CD8-positive, alpha-beta memory T cell (primary cell): ENCODE results near the gene SMIM10L2A. TPM values are rescaled to one million over a fixed set of nuclear protein-coding genes. Genes with fewer than 3 reads are reported as not detected.

Experiments used
- CTCF ChIA-PET: fragments of 350-600 bp; sonication (Branson Sonifier 250); formaldehyde crosslinking; loops from one replicate; lab custom pipeline; 2021; ENCODE audit warnings: antibody characterized with exemption; lab: Charles Lee
- POLR2A ChIA-PET: fragments of 350-600 bp; sonication (Branson Sonifier 250); formaldehyde crosslinking; loops from one replicate; lab custom pipeline; 2021; ENCODE audit warnings: antibody characterized with exemption; lab: Charles Lee
- DNase-seq, 5 donors: peaks; one replicate each; pipeline versions ENCODE4 v3.0.0 to v3.0.0-alpha.2; 2020 to 2022; ENCODE audit warnings: mixed read lengths in 1 of 5
- H3K27ac ChIP-seq: one replicate; pipeline ENCODE4 v1.7.0; 2013; ENCODE audit warnings: low read depth, mild to moderate bottlenecking, low read length, moderate library complexity
- H3K27me3 ChIP-seq: 2 replicates; pipeline ENCODE4 v1.7.0; 2013; ENCODE audit warnings: low read length, mild to moderate bottlenecking; ENCODE audit not compliant: insufficient read depth, poor library complexity, severe bottlenecking
- H3K36me3 ChIP-seq: 2 replicates; pipeline ENCODE4 v1.7.0; 2013; ENCODE audit warnings: mild to moderate bottlenecking, low read length, moderate library complexity; ENCODE audit not compliant: insufficient read depth
- H3K4me1 ChIP-seq: 2 replicates; pipeline ENCODE4 v1.7.0; 2013; ENCODE audit warnings: mild to moderate bottlenecking, low read length, moderate library complexity; ENCODE audit not compliant: insufficient read depth
- H3K4me3 ChIP-seq: 2 replicates; pipeline ENCODE4 v1.7.0; 2013; ENCODE audit warnings: mild to moderate bottlenecking, low read length
- H3K9me3 ChIP-seq: 2 replicates; pipeline ENCODE4 v1.7.0; 2013; ENCODE audit warnings: mild to moderate bottlenecking, low read length
- H3K27ac Mint-ChIP-seq, 8 donors: one replicate each; pipeline ENCODE4 v1.8.0; 2020 to 2021; ENCODE audit warnings: mixed read lengths in 8 of 8, mild to moderate bottlenecking in 6 of 8, inconsistent platforms in 3 of 8, moderate library complexity in 3 of 8
- H3K27me3 Mint-ChIP-seq, 2 donors: one replicate each; pipeline ENCODE4 v1.8.0; 2020 to 2021; ENCODE audit warnings: mixed read lengths in 2 of 2, mild to moderate bottlenecking in 1 of 2, moderate library complexity in 1 of 2
- H3K36me3 Mint-ChIP-seq, 3 donors: one replicate each; pipeline ENCODE4 v1.8.0; 2020 to 2021; ENCODE audit warnings: mixed read lengths in 3 of 3, inconsistent platforms in 1 of 3, mild to moderate bottlenecking in 1 of 3
- H3K4me1 Mint-ChIP-seq, 3 donors: one replicate each; pipeline ENCODE4 v1.8.0; 2020 to 2021; ENCODE audit warnings: mixed read lengths in 3 of 3, inconsistent platforms in 1 of 3, mild to moderate bottlenecking in 1 of 3
- H3K4me3 Mint-ChIP-seq, 7 donors: one replicate each; pipeline ENCODE4 v1.8.0; 2020 to 2021; ENCODE audit warnings: mixed read lengths in 7 of 7, mild to moderate bottlenecking in 6 of 7, moderate library complexity in 4 of 7, inconsistent platforms in 2 of 7
- H3K9me3 Mint-ChIP-seq, 5 donors: one replicate each; pipeline ENCODE4 v1.8.0; 2020 to 2022; ENCODE audit warnings: mixed read lengths in 5 of 5, mild to moderate bottlenecking in 3 of 5, moderate library complexity in 2 of 5, inconsistent platforms in 1 of 5
- polyA plus RNA-seq: library from polyadenylated mRNA; unstranded; fragments of 300-500 nt; fragmentation: Illumina TruSeq; gene quantifications from one replicate; pipeline ENCODE4 v1.2.3, GENCODE V29; 2021
- total RNA-seq, 2 experiments: library from RNA; stranded (reverse); gene quantifications; one replicate each; pipeline ENCODE4 v1.2.3, GENCODE V29; 2021

SMIM10L2A gene
- total and polyA plus RNA-seq, 3 experiments from 2014 or later: 0.10 to 0.62 (median 0.48) TPM

DNA sequence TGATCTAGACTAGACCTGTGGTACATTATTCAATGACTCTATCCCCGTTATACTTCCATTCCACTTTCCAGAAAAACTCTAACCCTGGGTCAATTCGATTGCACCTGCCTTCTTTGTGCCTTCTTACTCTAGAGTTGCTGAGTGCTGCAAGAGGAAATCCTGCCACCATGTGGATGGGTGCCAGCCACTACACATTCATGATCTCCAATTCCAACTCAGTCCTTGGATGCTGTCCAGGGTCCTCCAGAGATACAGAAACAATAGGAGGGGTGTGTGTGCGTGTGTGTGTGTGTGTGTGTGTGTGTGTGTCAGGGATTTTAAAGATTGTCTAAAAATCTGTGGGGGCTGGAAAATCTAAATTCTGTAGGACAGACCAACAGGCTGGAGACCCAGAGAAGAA is 55.8 kb downstream of the SMIM10L2A start:
- no peaks in the 10 kb centered on the region for H3K36me3 ChIP-seq
- H3K9me3 Mint-ChIP-seq: no peaks in the 10 kb centered on the region
- no peaks in the 10 kb centered on the region for H3K9me3 ChIP-seq
- POLR2A ChIA-PET: no interaction called here
- H3K27ac Mint-ChIP-seq: no peak overlapping the region
- no peak overlapping the region for H3K4me3 ChIP-seq
- H3K27ac ChIP-seq: no peak overlapping the region
- DNase-seq: peak in 4 of 5 donors; percentile 2 to 57 (median 27)
- no peaks in the 10 kb centered on the region for H3K36me3 Mint-ChIP-seq
- no peaks in the 10 kb centered on the region for H3K4me1 ChIP-seq
- peaks cover 2 to 7% (median 5%) of the 10 kb centered on the region in 3 donors for H3K4me1 Mint-ChIP-seq
- no peaks in the 10 kb centered on the region for H3K27me3 ChIP-seq
- CTCF ChIA-PET: no interaction called here
- H3K27me3 Mint-ChIP-seq: peaks cover 0 to 5% of the 10 kb centered on the region in 2 donors
- H3K4me3 Mint-ChIP-seq: no peak overlapping the region

Other genes starting within 250 kb of the SMIM10L2A start
- not detected for gene ETDA, start 169.9 kb upstream of the SMIM10L2A start, total RNA-seq
- not detected for gene ETDA, start 169.9 kb upstream of the SMIM10L2A start, polyA plus RNA-seq
- not detected for gene ETDC, start 112.5 kb upstream of the SMIM10L2A start, total RNA-seq
- gene ETDC, start 112.5 kb upstream of the SMIM10L2A start, polyA plus RNA-seq: not detected
- gene ZNF75D, start 77.8 kb upstream of the SMIM10L2A start, total RNA-seq: 1 to 10 TPM; 5.8 to 6.7 TPM
- 11.4 TPM for gene ZNF75D, start 77.8 kb upstream of the SMIM10L2A start, polyA plus RNA-seq
- gene ZNF449, start 77.1 kb upstream of the SMIM10L2A start, total RNA-seq: 1 to 10 TPM; 1.6 to 1.8 TPM
- 1.9 TPM for gene ZNF449, start 77.1 kb upstream of the SMIM10L2A start, polyA plus RNA-seq
- 10 to 100 TPM; 19.4 to 20.2 TPM for gene INTS6L, start 98.7 kb downstream of the SMIM10L2A start, total RNA-seq
- 5.4 TPM for gene INTS6L, start 98.7 kb downstream of the SMIM10L2A start, polyA plus RNA-seq